Measurements from ENCODE around the gene PITX3. TPM values are rescaled to one million over a fixed set of nuclear protein-coding genes. Genes with fewer than 3 reads are reported as not detected.
A peak's percentile ranks its signal among the peaks of the same experiment; 100 is the strongest.
"Not testable (repeated sequence)": the region's sequence is repeated elsewhere in the genome, so short reads cannot be mapped to it uniquely, and the experiment has no call there.

PITX3 gene
- polyA plus RNA-seq, 4 donors, result 0.43 to 1.5 (median 0.94) TPM

DNA sequence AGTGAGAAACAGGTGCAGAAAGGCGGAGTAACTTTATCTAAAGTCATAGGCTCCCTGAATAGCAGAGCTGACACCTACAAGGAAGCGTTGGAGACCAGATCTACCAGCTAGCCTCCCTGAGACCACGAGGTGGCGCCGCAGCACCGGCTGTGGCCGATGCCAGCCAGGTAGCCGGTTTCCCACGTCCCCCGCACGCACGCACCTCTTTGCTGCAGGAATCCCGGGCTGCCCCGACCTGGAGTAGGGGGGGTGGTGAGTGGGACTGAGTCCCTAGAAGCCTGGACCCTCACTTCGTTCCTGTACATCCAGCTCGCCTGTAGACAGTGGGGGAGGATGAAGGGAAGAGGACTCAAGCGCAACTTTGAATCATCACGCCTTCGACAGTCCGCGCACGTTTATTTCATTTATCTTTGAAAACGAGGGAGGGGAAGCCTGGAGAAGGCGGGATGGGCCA, 11.5 kb downstream of the PITX3 start:
- DNase-seq (ENCODE audit: low read depth in 4 of 4, low spot score in 3 of 4), result peak in 3 of 4 donors; percentile 49 to 82 (median 68)

DNA sequence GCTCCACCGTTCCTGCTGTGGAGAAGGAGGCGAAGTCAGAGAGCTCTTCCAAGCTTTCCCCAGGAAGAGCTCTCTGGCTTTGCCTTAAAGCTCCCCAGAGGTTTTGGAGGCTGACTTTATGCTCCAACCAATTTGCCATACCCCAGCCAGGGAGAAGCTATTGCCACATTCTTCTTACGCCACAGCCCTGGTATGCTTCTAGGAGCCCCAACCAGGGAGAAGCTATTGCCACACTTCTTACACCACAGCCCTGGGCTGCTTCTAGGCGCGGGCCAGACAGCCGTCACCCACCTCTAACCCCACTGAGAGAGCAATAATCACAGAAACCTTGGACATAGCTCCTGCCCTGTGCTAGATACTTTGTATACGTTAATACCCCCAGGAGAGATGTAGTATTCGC, 14.3 kb downstream of the PITX3 start:
- DNase-seq (ENCODE audit: low read depth in 4 of 4, low spot score in 3 of 4), result no peak

DNA sequence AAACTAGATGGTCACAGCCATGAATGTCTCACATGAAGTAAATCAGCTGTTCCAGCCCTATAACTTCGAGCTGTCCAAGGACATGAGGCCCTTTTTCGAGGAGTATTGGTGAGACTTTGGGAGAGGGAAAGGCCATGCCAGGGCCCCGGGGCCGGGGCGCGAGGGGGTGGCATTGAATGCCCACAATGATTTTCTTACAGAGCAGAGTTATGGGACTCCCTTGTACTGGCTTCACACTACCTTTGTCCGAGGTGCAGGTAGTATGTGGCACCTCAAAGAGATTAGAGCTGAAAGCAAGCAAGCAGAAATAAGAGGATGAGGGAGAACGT, 14.8 kb downstream of the PITX3 start:
- DNase-seq (ENCODE audit: low read depth in 4 of 4, low spot score in 3 of 4), result no peak

DNA sequence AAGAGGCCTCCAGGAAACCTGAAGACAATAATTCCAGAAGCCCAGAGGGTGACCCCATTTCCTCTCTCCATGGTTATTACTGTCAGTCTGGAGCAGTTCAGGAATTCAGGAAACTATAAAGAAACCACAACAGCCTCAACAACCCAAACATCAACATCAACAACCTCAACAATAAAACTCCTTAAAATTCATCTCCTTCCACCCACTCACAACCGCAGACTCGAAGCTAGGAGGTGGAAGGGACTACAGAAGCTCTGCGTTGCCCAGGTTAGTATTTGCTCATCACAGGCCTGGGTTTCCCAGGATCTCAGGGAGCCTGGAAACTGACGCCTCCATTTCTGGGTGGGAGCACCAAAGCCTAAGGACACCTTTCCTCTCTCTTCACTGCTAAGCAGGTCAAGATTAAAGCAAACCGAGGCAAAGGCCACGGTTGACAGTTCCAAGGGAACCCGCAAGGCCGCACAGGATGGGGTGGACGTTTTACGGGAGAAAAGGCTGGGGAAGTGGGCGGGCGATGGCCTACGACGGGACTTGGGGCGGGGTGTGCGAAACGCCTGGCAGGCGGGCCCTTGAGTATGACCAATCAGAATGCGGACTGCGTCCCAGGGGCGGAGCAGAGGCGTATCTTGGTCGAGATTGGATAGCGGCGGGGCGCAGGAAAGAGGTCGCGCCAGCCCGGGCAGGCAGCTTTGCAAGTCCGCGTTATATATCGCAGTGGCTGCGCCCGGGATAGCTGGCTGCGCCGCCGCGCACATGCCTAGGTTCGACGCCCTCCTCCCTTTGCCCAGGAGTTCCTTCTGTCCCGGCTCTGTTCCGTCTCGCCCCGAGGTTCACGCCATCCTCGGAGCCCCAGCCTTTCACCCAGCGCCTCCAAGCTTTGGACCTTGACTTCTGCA, 15.4 kb downstream of the PITX3 start, which contains the start of gene ELOVL3:
Gene ELOVL3 (plus strand): TSS at position 654 of the 896 bp plus-strand sequence. CDS start 250 bp downstream, outside the sequence.
- peak; percentile 80 to 86 (median 82) for DNase-seq (ENCODE audit: low read depth in 4 of 4, low spot score in 3 of 4)

GRCh38 chr10:102222797-102223196, 18.5 kb downstream of the PITX3 start:
- DNase-seq (ENCODE audit: low read depth in 4 of 4, low spot score in 3 of 4), result no peak

DNA sequence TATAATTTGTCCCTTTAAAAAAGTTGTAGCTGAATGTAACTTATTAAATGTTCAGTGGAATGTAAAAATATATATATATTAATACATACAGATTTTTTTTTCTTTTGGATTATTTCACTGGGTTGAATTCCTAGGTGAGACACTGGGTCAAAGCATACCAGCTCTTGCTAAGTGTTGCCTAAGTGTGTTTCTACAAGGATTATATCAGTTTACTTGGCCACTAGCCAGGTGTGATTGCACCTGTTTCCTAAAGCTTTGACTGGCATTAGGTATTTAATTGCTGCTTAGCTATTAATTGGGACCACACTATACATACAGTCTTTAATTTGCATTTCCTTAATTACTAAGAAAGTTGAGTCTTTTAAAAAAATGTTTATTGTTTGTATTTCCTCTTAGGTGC, 20.7 kb downstream of the PITX3 start:
- DNase-seq (ENCODE audit: low read depth in 4 of 4, low spot score in 3 of 4), result no peak

GRCh38 chr10:102219370-102219769, 21.9 kb downstream of the PITX3 start:
- DNase-seq (ENCODE audit: low read depth in 4 of 4, low spot score in 3 of 4), result no peak

DNA sequence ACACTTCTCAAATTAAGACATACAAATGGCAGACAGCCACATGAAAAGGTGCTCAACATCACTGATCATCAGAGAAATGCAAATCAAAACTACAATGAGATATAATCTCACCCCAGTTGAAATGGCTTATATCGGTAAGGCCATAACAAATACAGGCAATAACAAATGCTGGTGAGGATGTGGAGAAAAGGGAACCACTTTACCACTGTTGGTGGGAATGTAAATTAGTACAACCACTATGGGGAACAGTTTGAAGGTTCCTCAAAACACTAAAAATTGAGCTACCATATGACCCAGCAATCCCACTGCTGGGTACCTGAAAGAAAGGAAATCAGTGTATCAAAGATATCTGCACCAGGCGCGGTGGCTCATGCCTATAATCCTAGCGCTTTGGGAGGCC, 27.7 kb downstream of the PITX3 start:
- DNase-seq (ENCODE audit: low read depth in 4 of 4, low spot score in 3 of 4), result not testable (repeated sequence)

DNA sequence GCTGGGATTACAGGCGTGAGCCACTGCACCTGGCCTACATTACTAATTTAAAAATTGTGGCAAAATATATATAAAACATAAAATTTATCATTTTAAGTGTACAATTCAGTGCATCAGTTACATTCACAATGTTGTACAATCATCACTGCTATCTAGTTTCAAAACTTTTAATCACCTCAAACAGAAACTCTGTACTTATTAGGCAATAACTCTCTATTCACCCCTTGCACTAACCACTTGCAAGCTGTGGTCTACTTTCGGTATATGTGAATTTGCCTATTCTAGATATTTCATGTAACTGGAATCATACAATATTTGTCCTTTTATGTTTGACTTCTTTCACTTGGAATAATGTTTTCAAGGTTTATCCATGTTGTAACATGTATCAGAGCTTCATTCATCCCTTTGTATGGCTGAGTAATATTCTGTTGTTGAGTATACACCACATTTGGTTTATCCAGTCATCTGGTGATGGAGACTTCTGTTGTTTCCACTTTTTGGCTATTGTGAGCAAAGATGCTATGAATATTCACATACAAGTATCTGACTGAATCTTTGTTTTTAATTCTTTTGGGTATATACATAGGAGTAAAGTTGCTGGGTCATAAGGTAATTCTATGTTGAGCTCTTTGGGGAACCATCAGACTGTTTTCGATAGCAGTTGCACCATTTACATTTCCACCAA, 29.6 kb downstream of the PITX3 start:
- no peak for DNase-seq (ENCODE audit: low read depth in 4 of 4, low spot score in 3 of 4)

DNA sequence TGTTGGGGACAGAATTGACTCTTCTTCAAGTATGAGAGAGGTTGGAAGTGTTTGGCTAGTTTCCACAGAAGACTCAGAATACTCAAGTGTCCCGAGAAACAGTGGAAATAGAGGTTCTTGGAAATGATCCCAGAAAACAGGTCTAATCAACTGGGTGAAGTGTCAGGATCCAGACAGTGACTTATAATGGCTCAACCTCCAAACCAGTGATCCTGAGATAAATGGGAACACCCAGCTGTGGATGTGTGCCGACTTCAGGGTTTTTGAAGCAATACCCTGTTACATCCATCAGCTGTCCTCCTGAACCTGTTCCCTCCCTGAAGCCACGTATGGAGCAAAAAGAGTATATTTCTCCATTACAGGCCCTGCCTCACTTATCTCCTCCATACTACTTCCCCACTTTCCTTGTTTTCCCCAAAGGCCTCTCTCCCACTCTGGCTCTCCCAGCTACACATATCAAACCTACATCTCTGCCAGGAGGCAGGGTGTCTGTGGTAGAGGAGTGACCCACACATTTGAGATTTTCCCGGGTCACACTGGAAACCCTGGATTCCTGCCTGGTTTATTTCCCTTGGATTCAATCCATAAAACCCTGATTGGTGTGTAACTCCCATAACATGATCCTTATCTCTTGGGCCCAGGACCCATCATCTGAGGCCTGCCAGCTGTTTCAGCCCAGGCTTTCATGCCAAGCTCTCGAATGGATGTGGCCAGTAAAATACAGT, 32.8 kb downstream of the PITX3 start:
- no peak for DNase-seq (ENCODE audit: low read depth in 4 of 4, low spot score in 3 of 4)

DNA sequence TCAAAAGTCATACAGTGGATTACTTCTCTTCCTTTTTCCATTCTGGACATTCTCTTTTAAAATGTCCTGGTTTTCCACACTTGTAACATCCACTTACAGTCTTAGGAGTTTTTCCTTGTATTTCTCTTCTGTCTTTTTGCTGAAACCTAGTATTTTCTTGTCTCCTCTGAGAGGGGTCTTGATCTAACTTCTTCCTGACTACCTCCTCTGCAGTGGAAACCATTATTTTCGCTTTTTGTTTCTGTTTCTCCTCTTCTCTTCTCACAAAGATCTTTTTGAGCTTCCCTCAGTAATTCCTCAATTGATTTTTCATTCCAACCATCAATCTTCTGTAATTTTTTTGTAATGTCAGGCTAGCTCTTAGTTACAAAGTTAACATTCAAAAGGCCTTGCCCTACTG, 38.9 kb downstream of the PITX3 start:
- DNase-seq (ENCODE audit: low read depth in 4 of 4, low spot score in 3 of 4), result no peak

DNA sequence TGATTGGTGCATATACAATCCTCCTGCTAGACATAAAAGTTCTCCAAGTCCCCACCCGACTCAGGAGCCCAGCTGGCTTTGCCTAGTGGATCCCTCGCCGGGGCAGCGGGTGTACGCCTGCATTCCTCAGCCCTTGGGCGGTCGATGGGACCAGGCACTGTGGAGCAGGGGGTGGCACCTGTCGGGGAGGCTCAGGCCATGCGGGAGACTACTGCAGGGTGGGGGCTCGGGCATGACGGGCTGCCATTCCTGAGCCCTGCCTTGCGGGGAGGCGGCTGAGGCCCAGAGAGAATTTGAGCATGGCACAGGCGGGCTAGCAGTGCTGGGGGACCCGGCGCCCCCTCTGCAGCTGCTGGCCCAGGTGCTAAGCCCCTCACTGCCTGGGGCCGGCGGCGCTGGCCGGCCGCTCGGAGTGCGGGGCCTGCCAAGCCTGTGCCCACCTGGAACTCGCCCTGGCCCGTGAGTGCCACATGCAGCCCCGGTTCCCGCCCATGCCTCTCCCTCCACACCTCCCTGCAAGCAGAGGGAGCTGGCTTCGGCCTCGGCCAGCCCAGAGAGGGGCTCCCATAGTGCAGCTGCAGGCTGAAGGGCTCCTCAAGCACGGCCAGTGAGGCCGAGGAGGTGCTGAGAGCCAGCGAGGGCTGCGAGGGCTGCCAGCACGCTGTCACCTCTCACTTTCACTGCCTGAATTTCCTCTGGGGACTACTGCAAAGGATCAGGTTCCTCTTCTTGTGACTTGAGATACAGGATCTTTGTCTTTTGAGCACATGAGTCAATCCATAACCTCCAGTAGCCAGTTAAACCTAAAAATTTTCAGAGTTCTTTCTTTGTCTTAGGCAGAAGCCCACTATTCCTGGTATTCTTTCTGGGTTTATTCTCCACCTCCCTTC, 40.3 kb downstream of the PITX3 start:
- DNase-seq (ENCODE audit: low read depth in 4 of 4, low spot score in 3 of 4), result no peak

GRCh38 chr10:102198027-102198426, 43.3 kb downstream of the PITX3 start:
- no peak for DNase-seq (ENCODE audit: low read depth in 4 of 4, low spot score in 3 of 4)

GRCh38 chr10:102196893-102197292, 44.4 kb downstream of the PITX3 start:
- DNase-seq (ENCODE audit: low read depth in 4 of 4, low spot score in 3 of 4), result no peak

DNA sequence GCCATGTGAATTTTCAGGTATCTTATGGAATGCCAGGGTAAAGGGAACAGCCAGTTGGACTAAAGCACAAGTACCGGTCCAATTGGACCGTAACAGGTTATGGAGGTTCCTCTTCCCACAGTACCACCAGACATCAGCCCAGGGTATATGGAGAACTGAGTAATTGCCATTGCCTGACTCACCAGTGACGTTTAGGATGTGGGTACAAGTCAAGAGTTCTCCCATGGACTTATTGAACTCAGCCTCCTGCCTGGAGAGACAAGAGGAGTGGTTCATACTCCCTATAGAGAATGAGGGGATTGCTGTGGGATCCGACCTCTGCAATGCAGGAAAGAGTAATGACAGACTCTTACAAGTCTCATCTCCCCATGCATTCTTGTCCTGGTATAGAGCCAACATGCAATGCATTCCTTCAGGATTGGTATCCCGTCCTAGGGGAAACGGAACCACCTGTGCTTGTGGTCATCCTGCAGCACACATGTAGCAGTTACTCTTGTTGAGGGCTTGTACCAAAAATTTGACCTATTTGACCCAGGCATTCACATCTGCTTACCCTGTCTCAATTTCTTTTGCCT, 45.9 kb downstream of the PITX3 start:
- no peak for DNase-seq (ENCODE audit: low read depth in 4 of 4, low spot score in 3 of 4)

DNA sequence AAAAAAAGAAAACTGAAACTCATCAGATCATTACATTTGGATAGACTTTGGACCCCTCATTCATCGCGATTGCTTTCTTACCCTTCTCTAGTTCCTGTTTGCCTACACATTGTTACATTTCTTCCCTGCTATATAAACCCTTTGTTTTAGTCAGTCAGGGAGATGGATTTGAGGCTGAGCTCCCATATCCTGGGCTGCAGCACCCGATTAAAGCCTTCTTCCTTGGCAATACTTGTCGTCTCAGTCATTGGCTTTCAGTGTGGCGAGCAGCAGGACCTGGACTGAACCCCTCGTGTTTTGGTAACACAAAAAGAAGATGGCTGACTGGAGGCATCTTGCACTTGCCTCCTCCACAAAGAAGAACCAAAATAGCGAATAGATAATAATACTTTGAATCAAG, 49.4 kb downstream of the PITX3 start:
- no peak for DNase-seq (ENCODE audit: low read depth in 4 of 4, low spot score in 3 of 4)

DNA sequence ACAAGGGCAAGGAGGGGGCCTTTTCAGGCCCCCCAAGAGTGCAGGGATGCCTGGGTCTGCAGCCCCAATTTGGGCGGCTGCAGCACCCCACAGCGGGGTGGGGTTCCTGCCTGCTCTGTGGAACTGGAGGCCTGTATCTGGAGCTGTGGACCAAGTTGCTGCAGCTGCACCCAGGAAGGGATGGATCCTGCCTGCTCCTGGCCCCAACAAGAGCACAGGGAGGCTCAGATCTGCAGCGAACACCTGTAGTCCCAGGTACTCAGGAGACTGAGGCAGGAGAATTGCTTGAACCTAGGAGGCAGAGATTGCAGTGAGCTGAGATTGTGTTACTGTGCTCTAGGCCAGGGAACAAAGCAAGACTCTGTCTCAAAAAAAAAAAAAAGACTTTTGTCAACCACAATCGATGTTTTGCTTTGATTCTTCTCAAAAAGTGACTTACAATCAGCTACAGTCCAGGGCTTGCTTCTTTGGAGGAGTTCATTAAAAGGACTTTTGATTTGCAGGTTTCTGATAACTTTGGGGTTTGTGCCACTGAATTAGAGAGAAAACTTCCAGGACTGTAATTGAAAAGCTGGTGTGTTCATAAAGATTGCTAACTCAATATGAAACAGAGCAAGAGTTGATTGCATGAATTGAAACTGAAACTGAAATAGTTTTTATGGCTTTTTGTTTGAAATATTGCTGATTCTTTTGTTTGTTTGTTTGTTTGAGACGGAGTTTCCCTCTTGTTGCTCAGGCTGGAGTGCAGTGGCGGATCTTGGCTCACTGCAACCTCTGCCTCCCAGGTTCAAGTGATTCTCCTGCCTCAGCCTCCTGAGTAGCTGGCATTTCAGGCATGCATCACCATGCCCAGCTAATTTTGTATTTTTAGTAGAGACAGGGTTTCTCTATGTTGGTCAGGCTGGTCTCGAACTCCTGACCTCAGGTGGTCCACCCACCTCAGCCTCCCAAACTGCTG, 52.1 kb downstream of the PITX3 start:
- not testable (repeated sequence) for DNase-seq (ENCODE audit: low read depth in 4 of 4, low spot score in 3 of 4)

DNA sequence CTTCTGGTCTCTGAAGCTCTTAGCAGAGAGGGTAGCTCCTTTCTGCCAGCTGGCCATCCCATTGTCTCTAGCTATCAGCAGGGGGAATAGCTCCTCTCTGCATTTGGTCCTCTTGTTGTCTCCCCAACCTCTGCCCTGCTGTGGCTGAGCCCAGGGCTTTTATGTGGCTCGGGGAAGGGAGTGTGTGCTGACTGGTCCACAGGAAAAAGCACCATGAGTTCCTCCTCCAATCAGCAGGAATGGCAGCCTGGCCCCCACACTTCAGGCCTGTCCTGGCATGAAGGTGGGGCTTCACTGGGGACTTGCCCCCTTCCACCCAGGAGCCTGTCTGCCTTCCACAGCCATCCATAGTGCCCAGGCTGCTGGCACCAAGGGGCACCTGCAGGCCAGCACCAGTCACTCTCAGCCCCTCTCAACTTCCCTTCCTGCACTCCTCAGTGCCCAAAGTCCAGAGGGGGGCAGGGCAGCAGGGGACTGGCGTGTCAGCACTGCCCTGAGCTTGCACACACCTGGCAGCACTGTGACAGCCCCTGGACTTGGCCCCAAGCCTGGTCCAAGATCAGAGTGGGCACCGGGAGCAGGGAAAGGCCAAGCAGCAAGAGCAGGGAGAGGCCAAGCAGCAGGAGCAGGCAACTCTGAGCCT, 52.9 kb downstream of the PITX3 start:
- no peak for DNase-seq (ENCODE audit: low read depth in 4 of 4, low spot score in 3 of 4)

All from right renal pelvis (tissue), 4 donors.